ENCODE results near the gene AIF1L.

The AIF1L gene

DNA sequence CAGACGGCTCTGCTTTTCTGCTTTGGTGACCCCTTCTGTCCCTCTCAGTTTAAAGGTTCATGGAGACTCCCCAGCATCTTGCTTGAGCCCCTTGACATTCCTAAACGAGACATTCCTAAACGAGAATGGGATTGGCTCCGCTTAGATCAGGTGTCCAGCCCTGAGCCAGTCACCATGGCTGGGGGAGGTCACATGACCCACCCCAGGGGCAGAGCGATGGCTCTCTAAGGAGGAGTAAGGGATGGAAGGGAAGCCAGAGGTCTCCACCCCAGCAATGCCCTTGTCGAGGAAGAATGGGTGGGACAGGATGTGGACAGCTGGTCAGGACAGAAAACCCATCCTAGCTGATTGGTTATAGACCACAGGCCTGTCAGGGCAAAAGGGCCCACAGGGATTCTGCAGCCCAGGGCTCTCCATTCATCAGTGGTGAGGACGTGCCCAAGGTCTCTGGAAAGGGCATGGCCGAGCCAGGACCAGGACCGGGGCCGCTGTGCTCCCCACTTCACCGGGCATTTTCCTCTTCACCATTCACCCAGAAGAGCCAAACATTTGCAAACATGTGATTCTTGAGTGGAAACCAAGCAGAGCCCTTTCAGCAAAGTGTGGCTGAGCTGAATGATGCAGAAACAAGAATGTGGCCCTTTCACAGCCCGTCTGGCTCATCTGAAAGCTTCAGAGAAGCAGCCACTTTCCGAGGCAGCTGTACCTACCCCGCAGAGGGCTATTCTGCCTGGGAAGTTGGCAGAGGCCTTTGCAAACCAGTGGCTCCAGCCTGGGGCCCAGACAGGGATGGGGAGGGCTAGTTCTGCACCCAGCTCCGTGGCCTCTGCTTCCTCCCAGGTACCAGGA lies 19.8 kb upstream of the AIF1L start:
- no peak for DNase-seq (ENCODE audit: low read depth in 2 of 3, low spot score in 2 of 3)

GRCh38 chr9:131078427-131079366 lies 17.6 kb upstream of the AIF1L start:
- no peak for DNase-seq (ENCODE audit: low read depth in 2 of 3, low spot score in 2 of 3)

GRCh38 chr9:131080589-131080988 lies 15.7 kb upstream of the AIF1L start:
- DNase-seq (ENCODE audit: low read depth in 2 of 3, low spot score in 2 of 3): no peak

DNA sequence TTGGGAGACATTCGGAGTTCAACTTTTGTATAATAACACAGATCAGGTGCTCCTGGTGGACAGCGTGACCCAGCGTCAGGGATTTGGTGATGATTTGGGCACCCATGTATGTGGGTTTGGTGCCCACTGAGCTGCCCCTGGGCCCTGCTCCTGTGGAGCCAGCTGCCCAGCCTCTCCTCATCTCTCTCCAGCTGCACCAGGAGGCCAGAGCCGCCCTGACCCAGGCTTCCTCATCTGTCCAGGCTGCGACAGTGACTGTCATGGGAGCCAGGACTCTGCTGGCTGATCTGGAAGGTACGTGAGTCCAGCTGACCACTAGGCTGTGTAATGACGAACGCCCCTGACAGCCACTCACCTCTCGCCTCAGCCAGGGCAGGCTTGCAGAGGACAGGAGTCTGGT lies 14.5 kb upstream of the AIF1L start:
- no peak for DNase-seq (ENCODE audit: low read depth in 2 of 3, low spot score in 2 of 3)

DNA sequence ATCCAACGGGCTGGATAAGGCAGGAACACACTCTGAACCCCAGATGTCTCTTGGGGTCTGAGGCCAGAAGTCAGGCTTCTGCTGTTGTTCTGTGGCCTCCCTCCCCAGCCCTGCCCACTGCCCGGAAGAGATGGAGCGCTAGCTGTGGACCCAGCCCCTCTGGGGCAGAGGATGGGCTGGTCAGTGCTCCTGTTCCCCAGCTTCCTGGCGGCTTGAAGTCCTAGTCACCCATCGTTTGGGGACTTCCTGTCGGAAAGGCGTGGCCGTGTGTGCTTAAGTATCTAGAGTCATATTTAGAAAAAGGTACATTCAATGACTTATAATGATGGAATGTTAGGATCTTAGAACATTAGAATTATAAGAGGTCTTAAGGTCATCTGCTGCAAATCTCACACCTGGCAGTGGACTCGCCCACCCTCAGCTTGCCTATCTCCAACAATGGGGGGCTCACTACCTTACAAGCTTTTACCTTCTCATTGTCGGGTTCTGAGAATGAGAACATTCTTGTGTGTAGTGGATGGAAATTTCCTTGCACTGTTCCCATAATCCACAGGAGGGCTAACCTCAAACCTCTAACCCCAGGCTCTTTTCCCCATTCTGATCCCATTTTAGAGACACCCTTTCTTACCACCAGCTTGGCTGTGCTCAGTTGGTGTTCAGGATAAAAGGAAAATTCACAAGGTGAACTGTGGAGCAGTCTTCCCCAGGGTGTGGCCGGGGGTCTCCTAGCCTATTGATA lies 13.4 kb upstream of the AIF1L start:
- DNase-seq (ENCODE audit: low read depth in 2 of 3, low spot score in 2 of 3): no peak

GRCh38 chr9:131084661-131085369 lies 11.5 kb upstream of the AIF1L start:
- DNase-seq (ENCODE audit: low read depth in 2 of 3, low spot score in 2 of 3): no peak

GRCh38 chr9:131085370-131086122 lies 10.8 kb upstream of the AIF1L start:
- DNase-seq (ENCODE audit: low read depth in 2 of 3, low spot score in 2 of 3): no peak

DNA sequence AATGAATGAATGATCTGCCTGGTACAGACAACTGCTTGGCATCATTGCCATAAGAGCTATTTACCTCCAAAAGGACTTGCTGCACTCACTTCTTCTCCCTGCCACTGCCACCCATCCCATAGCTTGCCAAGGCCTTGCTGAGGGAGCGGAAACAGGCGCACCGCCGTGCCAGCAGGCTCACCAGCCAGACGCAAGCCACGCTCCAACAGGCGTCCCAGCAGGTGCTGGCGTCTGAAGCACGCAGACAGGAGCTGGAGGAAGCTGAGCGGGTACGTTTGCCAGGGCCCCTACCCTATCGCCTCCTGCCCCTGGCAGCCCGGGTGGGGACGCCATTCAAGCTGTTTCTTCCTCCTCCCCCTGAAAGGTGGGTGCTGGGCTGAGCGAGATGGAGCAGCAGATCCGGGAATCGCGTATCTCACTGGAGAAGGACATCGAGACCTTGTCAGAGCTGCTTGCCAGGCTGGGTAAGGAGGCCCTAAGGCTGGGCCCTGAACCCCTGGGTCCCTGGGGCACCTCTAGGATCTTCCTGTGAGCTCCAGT lies 8.9 kb upstream of the AIF1L start:
- no peak for DNase-seq (ENCODE audit: low read depth in 2 of 3, low spot score in 2 of 3)

DNA sequence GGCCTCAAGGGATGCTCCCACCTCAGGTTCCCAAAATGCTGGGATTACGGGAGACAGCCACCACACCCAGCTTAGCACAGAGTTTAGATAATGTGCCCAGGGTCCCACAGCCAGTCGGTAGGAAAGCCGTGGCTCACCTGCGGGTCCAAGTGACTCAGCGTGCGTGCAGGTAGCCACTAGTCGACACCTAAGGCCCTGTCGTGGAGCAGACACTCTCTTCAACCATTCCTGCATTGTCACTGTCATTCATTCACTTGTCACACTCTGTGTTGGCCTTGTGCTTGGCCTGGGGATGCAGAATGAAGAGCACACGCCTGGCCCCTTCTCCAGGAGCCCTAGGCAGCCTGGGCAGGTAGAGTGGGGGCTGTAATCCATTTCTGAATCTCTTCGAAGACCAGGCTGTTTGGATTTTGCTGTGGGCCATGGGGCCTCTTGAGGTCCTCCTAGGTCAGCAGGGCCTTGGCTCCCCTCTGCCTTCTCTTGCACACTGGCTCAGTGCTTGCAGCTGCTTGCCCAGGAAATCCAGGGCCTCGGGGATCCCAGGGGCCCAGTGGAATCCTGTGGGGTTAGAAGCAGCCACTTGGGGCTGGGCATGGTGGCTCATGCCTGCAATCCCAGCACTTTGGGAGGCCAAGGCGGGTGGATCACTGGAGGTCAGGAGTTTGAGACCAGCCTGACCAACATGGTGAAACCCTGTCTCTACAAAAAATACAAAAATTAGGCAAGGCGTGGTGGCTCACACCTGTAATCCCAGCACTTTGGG lies 6.1 kb upstream of the AIF1L start:
- no peak for DNase-seq (ENCODE audit: low read depth in 2 of 3, low spot score in 2 of 3)

GRCh38 chr9:131091352-131091992 lies 4.9 kb upstream of the AIF1L start:
- no peak for DNase-seq (ENCODE audit: low read depth in 2 of 3, low spot score in 2 of 3)

DNA sequence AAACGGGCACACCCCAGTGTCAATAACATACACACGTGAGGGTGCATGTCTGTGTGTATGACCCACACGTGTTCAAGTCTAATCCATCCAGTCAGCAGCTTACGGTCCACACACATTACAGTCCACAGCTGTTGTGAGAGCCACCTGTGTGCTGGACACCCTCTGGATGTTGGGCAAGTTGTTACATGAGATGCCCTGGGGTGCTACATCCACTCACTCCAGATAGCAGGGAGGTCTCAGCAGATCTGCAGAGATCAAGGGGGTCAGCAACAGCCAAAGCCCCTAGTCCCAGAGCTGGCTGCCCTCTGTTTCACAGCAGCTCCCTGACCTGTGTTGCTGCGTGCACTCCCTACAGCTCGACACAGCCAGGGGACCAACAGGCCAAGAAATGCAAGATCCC lies 4.3 kb upstream of the AIF1L start:
- no peak for DNase-seq (ENCODE audit: low read depth in 2 of 3, low spot score in 2 of 3)

DNA sequence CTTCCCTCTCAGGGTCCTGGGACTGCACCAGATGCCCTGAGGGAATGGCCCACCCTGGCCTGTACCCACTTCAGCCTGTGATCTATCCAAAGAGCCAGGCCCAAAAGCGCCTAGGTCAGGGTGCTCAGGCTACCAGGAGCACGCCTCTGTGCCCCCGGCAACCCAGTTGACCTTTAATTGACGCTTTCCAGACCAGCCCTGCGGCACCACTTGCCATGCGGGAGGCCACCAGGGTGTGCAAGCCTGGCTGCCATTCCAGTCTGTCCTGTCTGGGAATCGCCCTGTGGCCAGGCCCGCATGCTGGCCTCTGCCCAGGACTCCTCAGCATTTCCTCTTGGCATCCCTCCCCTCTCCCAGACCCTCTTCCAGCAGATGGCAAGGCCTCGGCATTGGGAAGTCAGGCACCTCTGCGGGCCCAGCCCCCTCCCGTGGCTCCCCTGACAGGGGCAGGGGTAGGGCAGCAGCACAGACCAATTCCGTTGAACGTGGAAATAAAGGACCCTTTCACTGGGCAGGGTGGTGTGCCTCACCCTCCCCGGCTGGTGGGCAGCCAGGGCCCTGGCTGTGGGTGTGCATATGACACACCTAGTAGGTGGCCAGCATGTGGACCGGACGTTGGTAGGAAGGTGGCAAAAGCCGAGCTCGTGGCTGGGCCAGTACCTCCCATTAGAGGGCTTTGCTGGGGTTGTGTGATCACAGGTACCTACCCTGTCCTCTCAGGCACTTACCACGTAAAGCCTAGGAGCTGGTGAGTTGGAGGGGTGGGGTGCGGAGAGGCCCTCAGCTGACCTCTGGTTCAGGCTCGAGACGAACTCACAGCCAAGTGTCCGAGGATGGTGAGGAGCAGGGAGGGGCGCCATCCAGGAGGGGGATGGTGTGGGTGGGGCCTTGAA lies 3.5 kb upstream of the AIF1L start:
- DNase-seq (ENCODE audit: low read depth in 2 of 3, low spot score in 2 of 3): no peak

- no peak for DNase-seq (ENCODE audit: low read depth in 2 of 3, low spot score in 2 of 3)
These were observed 2.3 kb upstream of the AIF1L start for GRCh38 chr9:131094015-131094414.

DNA sequence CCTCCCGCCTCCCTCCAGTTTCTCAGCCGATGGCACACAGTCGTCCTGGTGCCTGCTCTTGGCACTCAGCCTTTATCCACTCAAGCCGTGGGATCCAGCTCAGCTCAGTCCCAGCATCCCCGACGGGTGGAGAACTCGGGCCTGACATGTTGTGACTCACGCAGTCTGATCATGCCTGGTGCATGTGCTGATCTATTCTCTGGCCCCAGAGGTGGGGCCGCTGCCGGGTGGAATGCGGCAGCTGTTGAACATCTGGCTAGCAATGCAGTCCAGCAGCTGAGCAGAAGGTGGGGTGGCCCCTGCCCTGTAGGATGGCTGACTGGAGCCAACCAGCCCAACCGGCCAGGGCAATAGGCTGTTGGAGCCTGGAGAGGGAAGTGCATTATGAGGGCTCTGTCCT lies 1.7 kb upstream of the AIF1L start:
- DNase-seq (ENCODE audit: low read depth in 2 of 3, low spot score in 2 of 3): no peak

DNA sequence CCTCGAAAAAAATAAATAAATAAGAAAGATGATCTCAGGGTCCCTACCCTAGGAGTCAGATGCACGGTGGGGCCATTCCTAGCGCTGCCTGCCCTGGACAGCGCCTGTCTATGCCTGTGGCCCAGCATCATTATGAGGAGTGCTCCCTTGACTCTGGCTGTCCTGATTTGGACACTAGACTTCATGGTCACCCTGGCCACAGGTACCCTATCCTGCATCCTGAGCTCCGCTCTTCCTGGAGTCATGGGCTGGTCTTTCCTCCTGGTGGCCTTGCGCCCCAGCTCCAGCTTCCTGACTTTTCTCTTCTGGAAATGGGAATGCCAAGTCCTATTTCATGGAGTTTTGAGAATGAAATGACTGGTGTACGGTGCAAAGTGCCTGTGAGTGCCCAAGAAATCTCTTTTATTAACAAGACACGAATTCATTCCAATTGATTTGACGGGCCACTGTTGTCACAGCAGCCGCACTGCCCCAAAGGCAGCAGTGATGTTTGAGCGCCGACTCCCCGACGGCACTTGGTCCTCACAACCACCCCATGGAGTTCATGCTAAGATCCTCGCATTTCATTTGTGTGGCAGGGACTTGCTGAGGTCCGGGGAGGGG lies 564 bp upstream of the AIF1L start:
- no peak for DNase-seq (ENCODE audit: low read depth in 2 of 3, low spot score in 2 of 3)

- DNase-seq (ENCODE audit: low read depth in 2 of 3, low spot score in 2 of 3): no peak
These were observed 1.0 kb downstream of the AIF1L start for GRCh38 chr9:131097126-131097947.

All from activated CD8-positive, alpha-beta memory T cell treated with anti-CD3 and anti-CD28 coated beads for 48 hours (primary cell).